Neural progenitor cell (in vitro differentiated cells): ENCODE data around the gene FOXK1. TPM values are rescaled to one million over a fixed set of nuclear protein-coding genes. Genes with fewer than 3 reads are reported as not detected.

Source experiments
- DNase-seq: peaks from one replicate; pipeline ENCODE4 v3.0.0-alpha.2; 2016; ENCODE audit warnings: low spot score
- H2AFZ ChIP-seq: fragments of 200-600 bp; sonication (generic); replicated peaks from 2 replicates; pipeline ENCODE4 v1.6.1; 2016; ENCODE audit warnings: antibody characterized with exemption
- H3F3A ChIP-seq: fragments of 200-600 bp; sonication (generic); 2 replicates; pipeline ENCODE4 v1.6.1; 2016; ENCODE audit warnings: antibody characterized with exemption, low read depth
- H3K27ac ChIP-seq: fragments of 200-600 bp; sonication (generic); 2 replicates; pipeline ENCODE4 v1.5.1; 2016; ENCODE audit warnings: mild to moderate bottlenecking
- H3K27me3 ChIP-seq: fragments of 200-600 bp; sonication (generic); 2 replicates; pipeline ENCODE4 v1.6.1; 2016; ENCODE audit warnings: mild to moderate bottlenecking, moderate library complexity
- H3K36me3 ChIP-seq: fragments of 200-600 bp; sonication (generic); 2 replicates; pipeline ENCODE4 v1.5.1; 2016
- H3K4me1 ChIP-seq: fragments of 200-600 bp; sonication (generic); 2 replicates; pipeline ENCODE4 v1.6.1; 2016; ENCODE audit warnings: mixed run types
- H3K4me2 ChIP-seq: fragments of 200-600 bp; sonication (generic); 2 replicates; pipeline ENCODE4 v1.6.1; 2016
- H3K4me3 ChIP-seq: fragments of 200-600 bp; sonication (generic); 2 replicates; pipeline ENCODE4 v1.5.1; 2016
- H3K79me2 ChIP-seq: fragments of 200-600 bp; sonication (generic); 2 replicates; pipeline ENCODE4 v1.6.1; 2016; ENCODE audit warnings: low read depth
- H3K9ac ChIP-seq: fragments of 200-600 bp; sonication (generic); 2 replicates; pipeline ENCODE4 v1.6.1; 2016
- H3K9me3 ChIP-seq: fragments of 200-600 bp; sonication (generic); 2 replicates; pipeline ENCODE4 v1.5.1; 2016; ENCODE audit warnings: low read depth
- H4K20me1 ChIP-seq: fragments of 200-600 bp; sonication (generic); 2 replicates; pipeline ENCODE4 v1.6.1; 2016; ENCODE audit warnings: low read depth
- H3K27ac Mint-ChIP-seq: 3 replicates; pipeline ENCODE4 v1.8.0; 2021; ENCODE audit warnings: mixed read lengths
- H3K27me3 Mint-ChIP-seq: 2 replicates; pipeline ENCODE4 v1.8.0; 2022; ENCODE audit warnings: low read depth, mild to moderate bottlenecking, inconsistent platforms, moderate library complexity, mixed read lengths; ENCODE audit not compliant: insufficient read depth
- H3K36me3 Mint-ChIP-seq: 3 replicates; pipeline ENCODE4 v1.8.0; 2021; ENCODE audit warnings: mixed read lengths
- H3K4me1 Mint-ChIP-seq: 3 replicates; pipeline ENCODE4 v1.8.0; 2021; ENCODE audit warnings: mixed read lengths
- H3K4me3 Mint-ChIP-seq: 3 replicates; pipeline ENCODE4 v1.8.0; 2021; ENCODE audit warnings: mild to moderate bottlenecking, moderate library complexity, mixed read lengths
- H3K9me3 Mint-ChIP-seq: 3 replicates; pipeline ENCODE4 v1.8.0; 2020; ENCODE audit warnings: mixed read lengths
- CTCF ChIP-seq: fragments of 200-600 bp; sonication (generic); IDR thresholded peaks from 2 replicates; pipeline ENCODE4 v1.5.1; 2017; ENCODE audit warnings: antibody characterized with exemption, mild to moderate bottlenecking
- EZH2 ChIP-seq: fragments of 200-600 bp; sonication (generic); IDR thresholded peaks from 2 replicates; pipeline ENCODE4 v1.6.1; 2017; ENCODE audit warnings: antibody characterized with exemption, mild to moderate bottlenecking, moderate library complexity
- EZH2phosphoT487 ChIP-seq: fragments of 200-600 bp; sonication (generic); IDR thresholded peaks from 2 replicates; pipeline ENCODE4 v1.6.1; 2017; ENCODE audit warnings: antibody characterized with exemption
- total RNA-seq: library from RNA; depleted of rRNA; stranded (reverse); fragments of >200 nt; gene quantifications from 2 replicates; pipeline ENCODE4 v1.2.3, GENCODE V29; 2015; ENCODE audit warnings: low replicate concordance

The FOXK1 gene
- total RNA-seq, 1 donor from 2014 or later: 11.1 TPM

DNA sequence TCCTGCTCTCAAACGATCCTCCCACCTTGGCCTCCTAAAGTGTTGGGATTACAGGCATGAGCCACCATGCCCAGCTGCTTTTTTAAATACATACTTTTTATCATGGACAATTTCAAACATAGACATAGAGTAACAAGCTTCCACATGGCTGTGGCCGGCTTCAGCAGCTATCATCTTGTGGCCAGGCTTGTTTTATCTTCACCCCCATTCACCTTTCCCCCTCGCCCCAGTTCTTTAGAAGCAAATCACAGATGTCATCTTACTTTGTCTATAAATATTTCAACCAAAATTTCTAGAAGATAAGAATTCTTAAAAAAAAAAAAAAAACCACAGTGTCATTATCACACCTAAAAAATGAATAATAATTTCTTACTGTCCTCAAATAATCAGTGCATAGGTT is 5.9 kb downstream of the FOXK1 start:
- Histone ChIP-seq H3K9me3 (no peaks in the 10 kb centered on the region), H3K79me2 (peaks cover 100% of the 10 kb centered on the region), H3K9ac (no peak overlapping the region), H4K20me1 (peaks cover 100% of the 10 kb centered on the region), H3K4me3 (no peak overlapping the region), H3K4me2 (no peak overlapping the region), H3K27ac (no peak overlapping the region), H2AFZ (no peak overlapping the region), H3K36me3 (no peaks in the 10 kb centered on the region), H3K4me1 (peaks cover 11% of the 10 kb centered on the region), H3F3A (no peaks in the 10 kb centered on the region), H3K27me3 (no peaks in the 10 kb centered on the region)
- no peak overlapping the region for H3K27ac Mint-ChIP-seq
- TF ChIP-seq EZH2: no peak
- no peak for TF ChIP-seq CTCF
- no peak for TF ChIP-seq EZH2phosphoT487
- H3K9me3 Mint-ChIP-seq: no peaks in the 10 kb centered on the region
- H3K27me3 Mint-ChIP-seq: peaks cover 2% of the 10 kb centered on the region
- H3K4me1 Mint-ChIP-seq: peaks cover 51% of the 10 kb centered on the region
- no peak for DNase-seq
- H3K36me3 Mint-ChIP-seq: peaks cover 7% of the 10 kb centered on the region
- no peak overlapping the region for H3K4me3 Mint-ChIP-seq

GRCh38 chr7:4689151-4689550 is 7.1 kb downstream of the FOXK1 start:
- DNase-seq: no peak
- Histone ChIP-seq H3K4me2 (no peak overlapping the region), H3K79me2 (peaks cover 100% of the 10 kb centered on the region), H3K36me3 (no peaks in the 10 kb centered on the region), H2AFZ (no peak overlapping the region), H3K27ac (no peak overlapping the region), H3K27me3 (no peaks in the 10 kb centered on the region), H3K9me3 (no peaks in the 10 kb centered on the region), H3K4me3 (no peak overlapping the region), H3K9ac (no peak overlapping the region), H4K20me1 (peaks cover 99% of the 10 kb centered on the region), H3F3A (no peaks in the 10 kb centered on the region), H3K4me1 (no peaks in the 10 kb centered on the region)
- H3K4me3 Mint-ChIP-seq: no peak overlapping the region
- H3K36me3 Mint-ChIP-seq: peaks cover 7% of the 10 kb centered on the region
- TF ChIP-seq CTCF: no peak
- peaks cover 45% of the 10 kb centered on the region for H3K4me1 Mint-ChIP-seq
- no peak overlapping the region for H3K27ac Mint-ChIP-seq
- H3K27me3 Mint-ChIP-seq: peaks cover 2% of the 10 kb centered on the region
- H3K9me3 Mint-ChIP-seq: no peaks in the 10 kb centered on the region

GRCh38 chr7:4689668-4690067 is 7.6 kb downstream of the FOXK1 start:
- peaks cover 2% of the 10 kb centered on the region for H3K27me3 Mint-ChIP-seq
- H3K4me3 ChIP-seq: no peak overlapping the region
- no peak overlapping the region for H3K4me3 Mint-ChIP-seq
- no peaks in the 10 kb centered on the region for H3K27me3 ChIP-seq
- H3K79me2 ChIP-seq: peaks cover 100% of the 10 kb centered on the region
- H3K27ac Mint-ChIP-seq: no peak overlapping the region
- peaks cover 7% of the 10 kb centered on the region for H3K36me3 Mint-ChIP-seq
- H4K20me1 ChIP-seq: peaks cover 99% of the 10 kb centered on the region
- DNase-seq: no peak
- H3F3A ChIP-seq: no peaks in the 10 kb centered on the region
- no peaks in the 10 kb centered on the region for H3K9me3 Mint-ChIP-seq
- H3K36me3 ChIP-seq: no peaks in the 10 kb centered on the region
- no peaks in the 10 kb centered on the region for H3K9me3 ChIP-seq
- H3K4me1 Mint-ChIP-seq: peaks cover 45% of the 10 kb centered on the region
- H3K4me1 ChIP-seq: no peaks in the 10 kb centered on the region
- H3K9ac ChIP-seq: no peak overlapping the region
- H3K27ac ChIP-seq: no peak overlapping the region
- no peak overlapping the region for H3K4me2 ChIP-seq
- H2AFZ ChIP-seq: no peak overlapping the region
- TF ChIP-seq EZH2phosphoT487 (no peak), CTCF (no peak), EZH2 (no peak)
